Activated naive CD4-positive, alpha-beta T cell treated with anti-CD3 and anti-CD28 coated beads, Interleukin-2, amount 50 U/mL, for 24 hours (primary cell): ENCODE data around the gene YIF1A.

Experiments used
- H3K27ac Mint-ChIP-seq: one replicate; pipeline ENCODE4 v1.8.0; 2021; ENCODE audit warnings: mild to moderate bottlenecking, mixed read lengths
- H3K27me3 Mint-ChIP-seq: one replicate; pipeline ENCODE4 v1.8.0; 2021; ENCODE audit warnings: mixed read lengths
- H3K36me3 Mint-ChIP-seq: one replicate; pipeline ENCODE4 v1.8.0; 2021; ENCODE audit warnings: mixed read lengths
- H3K4me1 Mint-ChIP-seq: one replicate; pipeline ENCODE4 v1.8.0; 2021; ENCODE audit warnings: mixed read lengths
- H3K4me3 Mint-ChIP-seq: one replicate; pipeline ENCODE4 v1.8.0; 2021; ENCODE audit warnings: mild to moderate bottlenecking, mixed read lengths
- H3K9me3 Mint-ChIP-seq: one replicate; pipeline ENCODE4 v1.8.0; 2021; ENCODE audit warnings: mixed read lengths

Gene YIF1A, protein sequence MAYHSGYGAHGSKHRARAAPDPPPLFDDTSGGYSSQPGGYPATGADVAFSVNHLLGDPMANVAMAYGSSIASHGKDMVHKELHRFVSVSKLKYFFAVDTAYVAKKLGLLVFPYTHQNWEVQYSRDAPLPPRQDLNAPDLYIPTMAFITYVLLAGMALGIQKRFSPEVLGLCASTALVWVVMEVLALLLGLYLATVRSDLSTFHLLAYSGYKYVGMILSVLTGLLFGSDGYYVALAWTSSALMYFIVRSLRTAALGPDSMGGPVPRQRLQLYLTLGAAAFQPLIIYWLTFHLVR

DNA sequence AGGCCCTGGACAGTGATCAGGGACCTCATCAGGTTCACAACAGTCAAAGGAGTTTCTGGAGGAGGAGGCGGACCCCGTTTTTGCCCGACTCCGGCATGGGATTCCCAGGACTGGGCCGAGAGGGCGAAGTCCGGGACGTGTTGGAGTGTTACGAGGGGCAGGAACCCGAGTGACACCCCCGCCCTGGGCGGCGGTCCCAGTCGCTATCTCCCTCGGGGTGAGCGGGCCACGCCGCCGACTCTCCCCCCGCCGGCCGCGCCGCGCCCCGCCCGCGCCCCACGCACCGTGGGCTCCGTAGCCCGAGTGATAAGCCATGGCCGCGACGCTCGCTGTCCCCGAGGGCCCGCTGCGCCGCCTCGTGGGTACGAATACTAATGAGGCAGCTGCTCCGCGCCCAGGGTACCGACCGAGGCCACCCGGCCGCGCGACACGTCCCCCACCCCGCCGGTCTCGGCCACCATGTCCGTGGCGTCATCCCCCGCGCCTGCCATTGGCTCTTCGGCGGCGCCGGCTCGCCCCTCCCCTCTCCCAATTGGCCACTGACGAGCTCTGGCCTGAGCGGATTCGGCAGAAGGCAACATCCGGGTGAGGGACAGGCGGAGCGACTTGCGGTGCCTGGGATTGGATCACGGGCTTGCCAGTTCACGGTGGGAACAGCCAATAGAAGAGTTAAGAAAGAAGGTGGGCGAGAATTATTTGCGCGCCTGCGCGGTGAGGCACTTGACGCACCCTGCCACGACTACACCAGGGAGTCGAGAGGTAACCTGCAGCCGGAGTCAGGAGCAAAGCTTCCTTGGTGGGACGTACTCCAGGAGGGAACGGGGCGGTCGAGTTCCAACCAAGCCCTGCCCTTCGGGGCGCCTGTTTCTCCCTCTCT lies at the start of gene YIF1A:
Gene YIF1A (minus strand): TSS at position 473 of the 877 bp plus-strand sequence. CDS start 158 bp downstream, at position 315.
- Mint-ChIP-seq H3K4me3 (peak within 1 kb of the TSS; percentile 95), H3K27me3 (peaks cover 10% of the 10 kb centered on the region), H3K9me3 (no peaks in the 10 kb centered on the region), H3K4me1 (peaks cover 36% of the 10 kb centered on the region), H3K36me3 (no peaks in the 10 kb centered on the region), H3K27ac (peak within 1 kb of the TSS; percentile 92)

DNA sequence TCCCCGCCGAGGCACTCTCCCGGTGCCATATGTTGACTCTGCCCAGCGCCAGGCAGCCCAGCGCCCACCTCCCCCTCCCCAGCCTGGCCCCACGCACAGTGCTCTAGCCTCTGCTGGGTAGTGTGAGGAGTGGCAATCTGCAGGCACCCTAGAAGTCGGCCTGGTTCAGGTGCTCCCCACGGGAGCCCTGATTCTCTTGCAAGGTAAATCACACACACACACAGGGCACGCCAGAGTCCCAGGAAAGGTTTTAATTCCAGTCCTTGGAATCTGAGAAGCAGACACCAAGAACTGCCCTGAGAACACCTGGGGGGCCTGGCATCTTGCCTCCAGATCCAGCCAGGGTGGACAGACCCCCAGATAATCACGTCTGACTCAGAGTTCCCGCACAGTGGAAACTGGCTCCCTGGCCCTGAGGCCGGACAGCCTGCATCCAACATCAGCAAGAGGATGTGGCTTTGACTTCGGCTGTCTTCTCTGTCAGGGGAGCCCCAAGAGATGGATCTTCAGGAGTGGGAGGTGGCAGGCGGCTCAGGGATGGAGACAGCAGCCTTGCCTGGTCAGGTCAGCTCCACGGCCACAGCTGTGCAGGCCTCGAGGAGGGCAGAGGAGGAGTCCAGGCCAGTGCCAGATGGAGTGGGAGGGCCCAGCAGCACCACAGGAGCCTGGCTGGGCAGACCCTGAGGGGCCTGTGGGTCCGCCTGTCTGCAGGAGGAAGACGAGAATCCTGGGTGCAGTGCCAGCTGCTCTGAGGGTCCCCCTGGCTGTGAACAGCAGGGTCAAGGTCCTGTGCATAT lies 48.4 kb upstream of the YIF1A start:
- H3K36me3 Mint-ChIP-seq: peaks cover 4% of the 10 kb centered on the region
- H3K9me3 Mint-ChIP-seq: no peaks in the 10 kb centered on the region
- H3K4me1 Mint-ChIP-seq: peaks cover 22% of the 10 kb centered on the region
- H3K27ac Mint-ChIP-seq: no peak overlapping the region
- peak overlapping the region; percentile 87 for H3K4me3 Mint-ChIP-seq
- H3K27me3 Mint-ChIP-seq: no peaks in the 10 kb centered on the region

DNA sequence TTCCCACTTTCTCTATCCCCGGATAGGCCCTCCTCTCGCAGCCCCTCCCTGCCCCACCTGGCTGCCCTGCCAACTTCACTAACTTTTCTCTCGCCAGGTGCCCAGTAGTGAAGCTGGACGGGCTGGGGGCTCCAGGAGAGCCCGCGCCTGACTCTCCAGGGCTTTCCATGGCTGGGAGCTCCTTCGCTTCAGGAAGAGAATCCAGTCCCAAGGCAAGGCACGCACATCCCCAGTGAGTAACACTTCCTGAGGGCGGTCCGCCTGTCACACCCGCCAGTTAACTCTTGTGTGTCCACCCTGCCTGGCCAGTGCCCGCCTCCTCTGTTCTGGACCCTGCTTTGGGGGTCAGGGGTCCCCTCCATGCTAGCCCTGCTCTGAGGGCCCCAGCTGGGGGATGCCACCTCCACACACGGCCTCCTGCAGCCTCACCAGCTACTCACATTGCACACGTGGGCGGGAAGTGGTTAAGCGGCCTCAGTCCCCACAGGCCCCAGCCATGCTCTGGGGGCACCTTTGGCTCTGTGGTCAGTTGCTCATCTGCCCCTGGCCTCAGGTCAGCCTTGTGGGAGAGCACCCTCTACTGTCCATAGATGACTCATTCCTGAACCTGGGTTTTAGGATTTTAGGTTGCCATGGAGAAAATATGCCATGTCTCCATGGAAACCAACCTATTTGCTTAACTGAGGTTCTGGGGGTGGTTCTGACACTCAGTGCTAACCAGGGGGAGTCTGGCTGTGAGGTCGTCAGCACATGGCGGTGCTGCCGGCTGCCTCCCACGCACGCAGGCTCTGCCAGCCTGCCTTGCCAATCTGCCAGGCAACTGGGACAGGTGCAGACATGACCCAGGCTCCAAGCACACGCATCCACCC lies 47.5 kb upstream of the YIF1A start, which contains the start of gene RIN1:
Gene RIN1 (minus strand): TSS at position 201 of the 869 bp plus-strand sequence. CDS start 32 bp downstream, at position 169.
- no peaks in the 10 kb centered on the region for H3K27me3 Mint-ChIP-seq
- H3K4me3 Mint-ChIP-seq: peak within 1 kb of the TSS; percentile 87
- H3K36me3 Mint-ChIP-seq: peaks cover 2% of the 10 kb centered on the region
- H3K4me1 Mint-ChIP-seq: peaks cover 22% of the 10 kb centered on the region
- peak within 1 kb of the TSS; percentile 70 for H3K27ac Mint-ChIP-seq
- H3K9me3 Mint-ChIP-seq: no peaks in the 10 kb centered on the region

DNA sequence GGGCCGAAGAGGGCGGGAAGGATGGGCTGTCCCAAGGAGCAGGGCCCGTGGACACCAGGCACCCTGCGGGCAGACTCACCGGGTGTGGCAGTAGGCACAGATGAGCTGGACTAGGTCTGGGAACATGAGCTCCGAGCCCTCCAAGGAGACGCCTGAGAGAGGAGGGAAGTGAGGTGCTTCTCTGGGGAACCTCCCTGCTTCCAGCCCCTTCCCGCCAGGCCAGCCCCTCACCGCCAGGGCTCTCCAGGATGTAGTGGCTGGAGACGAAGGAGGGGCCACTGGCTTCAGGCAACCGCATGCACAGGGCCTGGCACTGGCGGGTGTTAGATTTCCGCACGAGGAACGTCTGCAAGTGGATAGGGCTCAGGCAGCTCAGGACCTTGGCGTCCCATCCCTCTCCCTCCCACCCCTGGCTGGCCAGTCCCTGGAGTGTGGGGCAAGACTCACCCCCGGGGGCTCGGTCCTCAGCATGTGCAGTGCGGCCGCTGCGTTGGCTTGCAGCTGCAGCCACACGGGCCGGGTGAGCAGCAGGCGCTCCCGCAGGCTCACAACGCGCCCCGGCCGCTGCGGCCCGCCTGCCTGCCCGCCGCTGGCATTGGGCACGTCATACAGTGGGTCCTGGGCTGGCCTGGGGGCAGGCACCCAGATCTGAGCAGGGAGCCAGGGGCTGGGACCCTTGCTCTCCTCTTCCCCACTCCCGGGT lies 46.7 kb upstream of the YIF1A start:
- H3K9me3 Mint-ChIP-seq: no peaks in the 10 kb centered on the region
- no peak overlapping the region for H3K27ac Mint-ChIP-seq
- H3K4me1 Mint-ChIP-seq: peaks cover 22% of the 10 kb centered on the region
- H3K4me3 Mint-ChIP-seq: peak overlapping the region; percentile 87
- no peaks in the 10 kb centered on the region for H3K27me3 Mint-ChIP-seq
- H3K36me3 Mint-ChIP-seq: no peaks in the 10 kb centered on the region

DNA sequence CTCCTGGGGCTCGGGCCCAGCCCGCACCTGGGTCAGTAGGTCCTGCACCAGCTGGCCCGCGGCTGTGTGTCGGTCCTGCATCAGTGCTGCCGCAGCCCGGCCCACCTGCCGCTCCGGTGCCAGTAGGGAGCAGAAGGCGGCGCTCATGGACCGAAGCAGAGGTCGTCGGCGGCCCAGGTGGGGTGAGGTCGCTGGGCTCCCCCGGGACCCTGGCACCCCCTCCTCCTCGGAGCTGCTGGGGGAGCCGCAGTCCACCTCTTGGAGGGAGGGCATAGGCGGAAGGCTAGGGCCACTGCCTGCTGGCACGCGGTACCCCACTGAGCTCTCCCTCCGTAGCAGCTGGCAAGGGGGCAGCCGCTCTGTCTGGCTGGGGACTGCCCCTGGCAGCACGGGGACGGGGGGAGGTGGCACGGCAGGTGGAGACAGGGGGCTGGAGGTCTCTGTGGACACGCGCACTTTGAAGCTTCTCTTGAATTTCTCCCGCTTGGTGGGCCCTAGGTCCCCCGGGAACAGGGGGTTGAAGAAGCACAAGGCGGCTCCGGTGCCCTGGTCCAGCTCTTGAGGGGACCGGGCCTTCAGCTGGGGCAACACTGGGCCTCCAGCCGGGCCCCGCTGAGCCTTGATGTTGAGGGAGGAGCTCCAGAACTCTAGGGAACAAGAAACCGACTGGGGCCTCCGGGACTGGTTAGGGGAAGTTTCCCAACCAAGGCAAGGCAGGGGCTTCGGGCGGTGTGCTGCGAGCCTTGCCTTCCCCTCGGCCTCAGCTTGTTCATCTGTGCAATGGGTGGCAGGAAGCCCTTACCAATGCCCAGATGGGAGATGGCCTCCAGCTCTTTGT lies 45.9 kb upstream of the YIF1A start:
- H3K4me1 Mint-ChIP-seq: peaks cover 22% of the 10 kb centered on the region
- H3K27me3 Mint-ChIP-seq: no peaks in the 10 kb centered on the region
- no peaks in the 10 kb centered on the region for H3K9me3 Mint-ChIP-seq
- H3K36me3 Mint-ChIP-seq: no peaks in the 10 kb centered on the region
- H3K27ac Mint-ChIP-seq: no peak overlapping the region
- peak overlapping the region; percentile 62 for H3K4me3 Mint-ChIP-seq

DNA sequence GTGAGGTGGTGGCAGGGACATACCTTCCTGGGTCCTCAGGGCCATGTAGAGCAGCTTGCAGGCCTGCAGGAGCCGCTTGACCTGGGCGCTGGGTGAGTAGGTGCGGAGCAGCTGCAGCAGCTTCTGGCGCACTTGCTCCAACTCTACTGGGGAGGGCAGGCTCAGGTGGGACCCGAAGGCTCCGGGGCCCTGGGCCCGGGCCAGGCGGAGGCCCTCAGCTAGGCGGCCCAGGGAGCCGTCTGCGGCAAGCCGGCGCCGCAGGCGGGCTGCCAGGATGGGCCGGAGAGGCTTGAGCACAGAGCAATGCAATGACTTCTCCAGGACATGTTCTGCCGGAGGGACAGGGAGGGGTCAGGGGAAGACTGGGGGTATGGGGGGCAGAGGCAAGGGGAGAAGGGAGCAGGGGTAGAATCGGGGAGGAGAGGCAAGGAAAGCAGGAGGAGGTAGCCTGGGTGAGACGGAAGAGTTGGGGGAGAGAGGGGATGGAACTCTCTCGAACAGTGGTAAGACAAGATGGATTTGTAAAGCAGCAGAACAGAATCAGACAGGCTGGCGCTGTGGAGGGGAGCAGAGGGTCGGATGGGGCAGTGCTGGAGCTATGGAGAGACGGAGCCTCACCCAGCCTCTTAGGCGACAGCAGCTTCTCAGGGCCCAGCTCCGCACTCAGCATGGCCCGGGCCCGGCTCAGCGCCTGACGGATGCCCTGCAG lies 45.1 kb upstream of the YIF1A start:
- Mint-ChIP-seq H3K27ac (no peak overlapping the region), H3K27me3 (no peaks in the 10 kb centered on the region), H3K36me3 (no peaks in the 10 kb centered on the region), H3K4me3 (no peak overlapping the region), H3K4me1 (peaks cover 22% of the 10 kb centered on the region), H3K9me3 (no peaks in the 10 kb centered on the region)

DNA sequence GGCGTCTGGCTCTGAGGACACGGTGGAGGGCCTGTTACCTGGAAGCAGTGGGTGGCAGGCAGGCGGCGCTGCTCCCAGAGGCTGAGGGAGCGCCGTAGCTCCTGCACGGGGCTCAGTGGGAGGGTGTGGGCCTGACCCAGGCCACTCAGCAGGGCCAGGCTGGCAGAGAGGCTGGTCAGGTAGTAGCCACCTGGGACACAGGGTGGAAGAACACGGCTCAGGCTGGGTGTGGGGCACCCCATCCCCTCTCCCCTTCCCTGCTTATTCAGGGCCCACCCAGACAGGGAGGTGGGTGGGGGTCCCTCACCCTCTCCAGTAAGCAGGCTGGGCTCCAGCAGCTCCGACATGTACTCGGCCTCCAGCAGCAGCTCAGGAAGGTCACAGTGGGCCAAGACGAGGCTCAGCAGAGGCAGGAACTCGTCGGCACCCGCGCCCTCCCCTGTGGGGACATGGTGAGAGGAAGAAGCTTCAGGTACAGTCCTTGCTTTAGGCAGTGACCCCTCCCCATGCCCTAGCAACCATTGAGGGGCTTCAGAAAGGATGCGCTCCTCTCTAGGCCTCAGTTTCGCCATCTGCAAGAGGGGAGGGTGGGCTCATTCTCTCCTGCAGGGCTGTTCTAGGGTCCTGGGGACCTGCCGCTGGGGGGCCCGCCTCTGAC lies 44.4 kb upstream of the YIF1A start:
- H3K36me3 Mint-ChIP-seq: no peaks in the 10 kb centered on the region
- peaks cover 27% of the 10 kb centered on the region for H3K4me1 Mint-ChIP-seq
- no peak overlapping the region for H3K27ac Mint-ChIP-seq
- H3K9me3 Mint-ChIP-seq: no peaks in the 10 kb centered on the region
- H3K4me3 Mint-ChIP-seq: no peak overlapping the region
- no peaks in the 10 kb centered on the region for H3K27me3 Mint-ChIP-seq

DNA sequence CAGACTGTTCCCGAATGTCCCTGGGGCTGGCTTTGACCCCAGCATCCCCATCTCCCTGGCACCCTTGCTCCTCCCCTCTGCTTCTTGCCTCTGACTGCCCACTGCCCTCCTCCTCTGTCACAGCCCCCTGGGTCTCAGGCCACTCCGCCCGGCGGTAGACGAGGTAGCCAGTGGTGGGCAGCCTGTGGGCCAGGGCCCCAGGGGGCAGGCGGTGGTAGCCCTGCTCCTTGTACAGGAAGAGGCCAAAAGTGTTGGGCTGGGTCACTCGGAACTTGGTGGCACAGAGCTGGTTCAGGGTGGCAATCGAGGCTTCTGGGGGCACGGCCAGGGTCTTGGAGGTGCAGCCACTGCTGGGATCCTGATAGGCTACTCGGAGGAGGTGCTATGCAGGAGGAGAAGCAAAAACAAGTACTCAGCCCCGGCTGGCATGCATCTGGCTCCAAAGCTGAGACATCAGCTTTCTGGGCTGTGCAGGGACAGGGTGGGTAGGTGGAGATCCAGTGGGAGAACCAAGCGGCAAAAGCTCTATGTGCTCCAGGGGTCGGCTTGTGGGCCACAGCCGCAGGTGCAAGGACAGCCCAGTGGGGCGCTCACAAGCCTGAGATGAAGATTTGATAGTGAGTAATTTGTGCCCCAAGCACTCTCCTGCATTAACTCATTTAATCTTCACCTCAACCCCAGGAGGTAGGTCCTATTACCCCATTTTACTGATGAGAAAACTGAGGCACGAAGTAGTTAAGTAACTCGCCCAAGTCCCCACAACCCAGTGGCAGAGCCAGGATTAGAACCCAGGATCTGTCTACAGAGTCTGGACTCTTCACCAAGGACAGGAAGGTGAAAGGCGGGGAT lies 43.7 kb upstream of the YIF1A start:
- no peaks in the 10 kb centered on the region for H3K36me3 Mint-ChIP-seq
- no peak overlapping the region for H3K4me3 Mint-ChIP-seq
- H3K9me3 Mint-ChIP-seq: no peaks in the 10 kb centered on the region
- no peak overlapping the region for H3K27ac Mint-ChIP-seq
- peaks cover 35% of the 10 kb centered on the region for H3K4me1 Mint-ChIP-seq
- no peaks in the 10 kb centered on the region for H3K27me3 Mint-ChIP-seq

DNA sequence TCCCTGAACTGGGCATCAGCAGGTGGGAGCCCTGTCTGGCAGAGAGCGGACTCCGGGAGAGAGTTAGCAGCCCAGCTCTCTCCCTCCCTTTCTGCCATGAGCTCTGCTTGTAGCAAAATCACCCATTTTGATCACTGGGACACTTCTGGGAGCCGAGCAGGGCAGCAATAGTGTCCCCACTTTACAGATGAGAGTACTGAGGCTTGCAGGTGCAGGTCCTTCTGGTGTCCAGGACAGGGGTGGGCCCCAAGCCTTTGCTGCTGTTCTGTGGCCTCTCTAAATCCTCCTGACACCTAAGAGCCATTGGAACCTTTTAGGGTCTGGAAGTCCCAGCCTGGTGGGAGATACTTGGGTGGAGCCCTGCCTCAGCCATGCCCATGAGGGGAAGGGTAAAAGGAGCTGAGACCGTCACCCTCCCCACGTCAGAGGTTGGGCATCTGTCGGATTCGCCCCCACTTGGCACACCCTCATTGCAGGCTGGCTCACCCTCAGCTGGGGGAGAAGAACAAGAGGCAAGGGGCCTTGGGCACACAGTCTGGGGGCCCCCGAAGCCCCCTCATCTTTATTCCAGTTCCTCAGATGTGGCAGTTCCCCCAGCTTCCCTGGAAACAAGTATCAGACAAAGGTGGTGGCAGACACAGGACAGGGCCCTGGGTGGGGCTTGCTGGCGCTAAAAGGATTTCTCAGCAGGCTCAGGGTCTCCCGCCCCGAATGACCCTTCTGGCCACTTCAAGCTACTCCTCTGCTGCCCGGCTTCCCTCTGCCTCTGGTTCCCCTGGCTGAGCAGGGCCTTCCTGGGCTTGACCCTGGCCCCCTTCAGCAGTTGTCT lies 42.8 kb upstream of the YIF1A start:
- Mint-ChIP-seq H3K4me3 (no peak overlapping the region), H3K36me3 (no peaks in the 10 kb centered on the region), H3K9me3 (no peaks in the 10 kb centered on the region), H3K4me1 (peaks cover 32% of the 10 kb centered on the region), H3K27me3 (no peaks in the 10 kb centered on the region), H3K27ac (no peak overlapping the region)

DNA sequence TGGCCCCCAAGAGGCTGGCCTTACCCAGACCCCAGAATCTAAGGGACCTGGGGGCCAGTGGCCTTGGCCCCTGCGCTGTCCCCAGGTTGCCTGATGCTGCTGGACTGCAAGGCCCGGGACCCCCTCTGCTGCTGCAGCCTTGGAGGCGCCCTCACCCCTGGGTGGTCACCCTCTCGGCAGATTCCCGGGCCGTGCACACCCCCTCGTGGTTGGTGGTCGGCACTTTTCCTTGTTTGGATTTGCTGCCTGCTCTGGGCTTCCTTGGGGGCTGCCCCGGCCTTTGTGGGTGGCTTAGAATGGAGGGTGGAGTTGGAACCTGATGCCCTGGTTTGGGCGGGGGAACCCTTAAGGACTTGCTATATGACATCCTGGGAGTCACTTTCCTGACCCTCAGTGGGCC lies 42.0 kb upstream of the YIF1A start:
- H3K4me3 Mint-ChIP-seq: no peak overlapping the region
- H3K27ac Mint-ChIP-seq: no peak overlapping the region
- H3K4me1 Mint-ChIP-seq: peaks cover 30% of the 10 kb centered on the region
- H3K27me3 Mint-ChIP-seq: no peaks in the 10 kb centered on the region
- no peaks in the 10 kb centered on the region for H3K36me3 Mint-ChIP-seq
- H3K9me3 Mint-ChIP-seq: no peaks in the 10 kb centered on the region

DNA sequence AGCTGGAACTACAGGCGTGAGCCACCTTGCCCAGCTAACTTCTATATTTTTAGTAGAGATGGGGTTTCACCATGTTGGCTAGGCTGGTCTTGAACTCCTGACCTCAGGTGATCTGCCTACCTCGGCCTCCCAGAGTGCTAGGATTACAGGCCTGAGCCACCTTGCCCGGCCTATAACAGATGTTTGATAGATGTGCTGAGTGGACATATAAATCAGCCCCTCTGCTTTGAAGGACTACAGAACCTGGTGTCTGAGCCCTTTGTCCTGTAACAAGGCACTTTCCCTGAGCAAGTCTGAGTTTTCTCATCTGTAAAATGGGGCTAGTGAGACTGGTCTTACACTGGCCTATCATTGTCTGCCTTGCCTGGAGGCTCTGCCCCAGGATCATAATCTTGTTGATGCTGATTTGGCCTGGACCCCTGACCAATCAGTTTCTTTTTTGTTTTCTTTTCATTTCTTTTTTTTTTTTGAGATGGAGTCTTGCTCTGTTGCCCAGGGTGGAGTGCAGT lies 40.3 kb upstream of the YIF1A start:
- H3K36me3 Mint-ChIP-seq: no peaks in the 10 kb centered on the region
- H3K9me3 Mint-ChIP-seq: no peaks in the 10 kb centered on the region
- H3K4me1 Mint-ChIP-seq: peaks cover 34% of the 10 kb centered on the region
- no peak overlapping the region for H3K4me3 Mint-ChIP-seq
- H3K27ac Mint-ChIP-seq: peak overlapping the region; percentile 76
- no peaks in the 10 kb centered on the region for H3K27me3 Mint-ChIP-seq
